ENCODE results near the gene STK38L. TPM values are rescaled to one million over a fixed set of nuclear protein-coding genes. Genes with fewer than 3 reads are reported as not detected.

The STK38L gene
- total RNA-seq, 4 donors from 2014 or later: 26.9 to 69.3 (median 49.9) TPM

GRCh38 chr12:27255806-27256205 lies 11.7 kb downstream of the STK38L start:
- H3K27me3 ChIP-seq: no peaks in the 10 kb centered on the region
- no peak for DNase-seq
- H3K36me3 ChIP-seq: no peaks in the 10 kb centered on the region
- TF ChIP-seq, protein P1, sequence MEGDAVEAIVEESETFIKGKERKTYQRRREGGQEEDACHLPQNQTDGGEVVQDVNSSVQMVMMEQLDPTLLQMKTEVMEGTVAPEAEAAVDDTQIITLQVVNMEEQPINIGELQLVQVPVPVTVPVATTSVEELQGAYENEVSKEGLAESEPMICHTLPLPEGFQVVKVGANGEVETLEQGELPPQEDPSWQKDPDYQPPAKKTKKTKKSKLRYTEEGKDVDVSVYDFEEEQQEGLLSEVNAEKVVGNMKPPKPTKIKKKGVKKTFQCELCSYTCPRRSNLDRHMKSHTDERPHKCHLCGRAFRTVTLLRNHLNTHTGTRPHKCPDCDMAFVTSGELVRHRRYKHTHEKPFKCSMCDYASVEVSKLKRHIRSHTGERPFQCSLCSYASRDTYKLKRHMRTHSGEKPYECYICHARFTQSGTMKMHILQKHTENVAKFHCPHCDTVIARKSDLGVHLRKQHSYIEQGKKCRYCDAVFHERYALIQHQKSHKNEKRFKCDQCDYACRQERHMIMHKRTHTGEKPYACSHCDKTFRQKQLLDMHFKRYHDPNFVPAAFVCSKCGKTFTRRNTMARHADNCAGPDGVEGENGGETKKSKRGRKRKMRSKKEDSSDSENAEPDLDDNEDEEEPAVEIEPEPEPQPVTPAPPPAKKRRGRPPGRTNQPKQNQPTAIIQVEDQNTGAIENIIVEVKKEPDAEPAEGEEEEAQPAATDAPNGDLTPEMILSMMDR (IDR thresholded peaks at IDR 0.05): no peak
- no peak for TF ChIP-seq POLR2A (IDR thresholded peaks at IDR 0.05)
- no peaks in the 10 kb centered on the region for H3K9me3 ChIP-seq
- H3K4me1 ChIP-seq: peaks cover 3 to 4% of the 10 kb centered on the region in 2 donors
- H3K27ac ChIP-seq: no peak overlapping the region
- intact Hi-C loops (cut with DNase I; ENCODE audit: low total_unique reads): no loop called here
- H3K4me3 ChIP-seq: no peak overlapping the region

- TF ChIP-seq POLR2A (IDR thresholded peaks at IDR 0.05): no peak
- TF ChIP-seq, protein P1 (IDR thresholded peaks at IDR 0.05): no peak
- no peak for DNase-seq
- intact Hi-C loops (cut with DNase I; ENCODE audit: low total_unique reads): no loop called here
- H3K4me1 ChIP-seq: peaks cover 3 to 4% of the 10 kb centered on the region in 2 donors
- no peaks in the 10 kb centered on the region for H3K27me3 ChIP-seq
- no peak overlapping the region for H3K4me3 ChIP-seq
- H3K9me3 ChIP-seq: no peaks in the 10 kb centered on the region
- H3K36me3 ChIP-seq: no peaks in the 10 kb centered on the region
- peak overlapping the region in 1 of 2 donors; percentile 9 for H3K27ac ChIP-seq
Measured at GRCh38 chr12:27257104-27257843, 13.2 kb downstream of the STK38L start.

DNA sequence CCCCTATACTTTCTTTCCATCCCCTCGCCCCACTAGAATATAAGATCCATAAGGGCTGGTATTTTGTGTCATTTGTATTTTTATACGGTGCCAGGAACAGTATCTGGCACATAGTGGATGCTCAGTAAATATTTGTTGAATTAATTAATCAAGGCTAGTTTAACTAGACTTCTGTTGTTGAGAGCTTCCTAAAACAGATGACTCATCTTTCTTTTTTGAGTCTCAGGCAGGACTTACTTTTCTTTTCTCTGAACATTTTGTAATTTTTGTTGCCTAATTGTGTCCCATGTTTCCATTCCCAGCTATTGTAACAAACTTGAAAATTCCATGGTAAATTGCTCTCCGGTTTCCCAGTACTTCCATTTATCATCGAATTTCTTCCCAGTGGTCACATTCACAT lies 16.7 kb downstream of the STK38L start:
- H3K9me3 ChIP-seq: no peaks in the 10 kb centered on the region
- H3K27me3 ChIP-seq: no peaks in the 10 kb centered on the region
- H3K4me1 ChIP-seq: peaks cover 3 to 4% of the 10 kb centered on the region in 2 donors
- H3K4me3 ChIP-seq: no peak overlapping the region
- TF ChIP-seq, protein P1 (IDR thresholded peaks at IDR 0.05): no peak
- no peak for TF ChIP-seq POLR2A (IDR thresholded peaks at IDR 0.05)
- intact Hi-C loops (cut with DNase I; ENCODE audit: low total_unique reads): no loop called here
- H3K36me3 ChIP-seq: no peaks in the 10 kb centered on the region
- H3K27ac ChIP-seq: peak overlapping the region; percentile 37 to 86
- no peak for DNase-seq

DNA sequence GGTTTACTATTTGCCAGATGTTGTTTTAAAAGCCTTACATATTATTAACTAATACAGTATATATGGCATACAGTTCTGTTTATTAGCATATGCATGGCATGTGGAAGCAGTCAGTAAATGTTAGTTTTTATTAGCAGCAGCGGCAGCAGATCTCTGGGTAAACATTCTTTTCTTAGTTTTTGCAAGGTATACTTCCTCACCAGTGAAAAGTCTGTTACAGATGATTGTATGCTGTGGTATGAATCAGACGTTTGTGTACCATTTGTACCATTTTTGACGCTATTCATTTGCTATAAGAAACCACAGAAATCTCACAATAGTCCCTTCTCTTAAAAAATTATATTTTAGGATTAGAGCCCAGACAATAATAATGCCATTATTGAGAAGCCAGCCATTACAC lies 17.8 kb downstream of the STK38L start:
- TF ChIP-seq, protein P1 (IDR thresholded peaks at IDR 0.05): no peak
- no peak for TF ChIP-seq POLR2A (IDR thresholded peaks at IDR 0.05)
- no peak for DNase-seq
- peak overlapping the region; percentile 37 to 86 for H3K27ac ChIP-seq
- intact Hi-C loops (cut with DNase I; ENCODE audit: low total_unique reads): no loop called here
- no peak overlapping the region for H3K4me3 ChIP-seq
- H3K4me1 ChIP-seq: peaks cover 0 to 4% of the 10 kb centered on the region in 2 donors
- H3K27me3 ChIP-seq: no peaks in the 10 kb centered on the region
- no peaks in the 10 kb centered on the region for H3K36me3 ChIP-seq
- H3K9me3 ChIP-seq: no peaks in the 10 kb centered on the region

GRCh38 chr12:27270148-27270547 lies 26.1 kb downstream of the STK38L start:
- DNase-seq: no peak
- no peaks in the 10 kb centered on the region for H3K4me1 ChIP-seq
- intact Hi-C loops (cut with DNase I; ENCODE audit: low total_unique reads): no loop called here
- no peaks in the 10 kb centered on the region for H3K9me3 ChIP-seq
- H3K27ac ChIP-seq: peak overlapping the region; percentile 77 to 87
- TF ChIP-seq, protein P1 (IDR thresholded peaks at IDR 0.05): no peak
- no peak for TF ChIP-seq POLR2A (IDR thresholded peaks at IDR 0.05)
- no peaks in the 10 kb centered on the region for H3K36me3 ChIP-seq
- no peak overlapping the region for H3K4me3 ChIP-seq
- H3K27me3 ChIP-seq: no peaks in the 10 kb centered on the region
